Kidney (tissue), 14 donors: ENCODE results near the gene BNIP1. TPM values are rescaled to one million over a fixed set of nuclear protein-coding genes. Genes with fewer than 3 reads are reported as not detected.

Experiments used
- DNase-seq, 5 donors: peaks; one replicate each; pipeline ENCODE4 v3.0.0-alpha.2; 2013 to 2020
- FAIRE-seq: peaks from 2 replicates; lab custom pipeline; 2012; peaks lifted over from hg19 to GRCh38; lab: Jason Lieb, UNC
- H3K27ac ChIP-seq, 2 donors: one replicate each; pipeline ENCODE4 v1.7.0; 2013; ENCODE audit warnings: low read depth in 2 of 2, low read length in 2 of 2, inconsistent platforms in 1 of 2
- H3K27me3 ChIP-seq: one replicate; pipeline ENCODE4 v1.7.1; 2013; ENCODE audit warnings: low read length, inconsistent platforms; ENCODE audit not compliant: control insufficient read depth, insufficient read depth
- H3K36me3 ChIP-seq, 3 donors: one replicate each; pipeline versions ENCODE4 v1.7.0 to v1.7.1; 2013; ENCODE audit warnings: low read length in 3 of 3, control low read depth in 1 of 3, inconsistent platforms in 1 of 3; ENCODE audit not compliant: insufficient read depth in 3 of 3, control insufficient read depth in 2 of 3
- H3K4me1 ChIP-seq, 3 donors: one replicate each; pipeline versions ENCODE4 v1.7.0 to v1.7.1; 2013; ENCODE audit warnings: low read length in 3 of 3, inconsistent platforms in 1 of 3, low read depth in 1 of 3; ENCODE audit not compliant: control insufficient read depth in 2 of 3, insufficient read depth in 2 of 3
- H3K4me3 ChIP-seq, 3 donors: one replicate each; pipeline versions ENCODE4 v1.7.0 to v1.8.1; 2013; ENCODE audit warnings: low read length in 3 of 3, control low read depth in 1 of 3, inconsistent platforms in 1 of 3
- H3K9ac ChIP-seq, 3 donors: one replicate each; pipeline versions ENCODE4 v1.7.0 to v1.7.1; 2013; ENCODE audit warnings: low read length in 3 of 3, control low read depth in 1 of 3, inconsistent platforms in 1 of 3
- H3K9me3 ChIP-seq, 3 donors: one replicate each; pipeline versions ENCODE4 v1.7.0 to v1.7.1; 2013; ENCODE audit warnings: low read length in 3 of 3, control low read depth in 1 of 3, inconsistent platforms in 1 of 3; ENCODE audit not compliant: control insufficient read depth in 2 of 3, insufficient read depth in 1 of 3
- intact Hi-C: fragments of 100-400 bp; cut with DNase I; formaldehyde crosslinking; loops from one replicate; pipeline ENCODE4 v1.11.1; 2022
- polyA plus RNA-seq: library from polyadenylated mRNA; stranded (reverse); fragments of 350-450 nt; fragmentation: Illumina TruSeq; extraction: RNeasy Lipid Tissue Mini Kit (QIAGEN cat#74804); gene quantifications from one replicate; pipeline ENCODE4 v1.2.3, GENCODE V29; 2014; ENCODE audit warnings: low read depth, low replicate concordance; ENCODE audit not compliant: insufficient read depth
- total RNA-seq: library from RNA; stranded (reverse); fragmentation: NEBNext Ultra II Directional; extraction: Animal tissue kit (Norgen Biotek cat#: 25700); gene quantifications from one replicate; pipeline ENCODE4 v1.2.1, GENCODE V29; 2021
- TF ChIP-seq, protein P1 (sequence below): IDR thresholded peaks from 3 replicates; pipeline ENCODE4 v1.5.1; 2012; ENCODE audit warnings: mild to moderate bottlenecking, moderate library complexity, borderline replicate concordance; ENCODE audit not compliant: insufficient read depth; ENCODE audit errors: extremely low read depth
- donor health status: control.
- donor health status: control.
- donor health status: control.
- donor health status: control.
- donor health status: control.
- donor health status: DM: yes; HTN: yes; CAD: no.
- donor health status: Normal renal cell carcinoma (clear cell type).

Gene BNIP1
- total and polyA plus RNA-seq, 2 donors from 2014 or later: 10.2 to 28.7 TPM

DNA sequence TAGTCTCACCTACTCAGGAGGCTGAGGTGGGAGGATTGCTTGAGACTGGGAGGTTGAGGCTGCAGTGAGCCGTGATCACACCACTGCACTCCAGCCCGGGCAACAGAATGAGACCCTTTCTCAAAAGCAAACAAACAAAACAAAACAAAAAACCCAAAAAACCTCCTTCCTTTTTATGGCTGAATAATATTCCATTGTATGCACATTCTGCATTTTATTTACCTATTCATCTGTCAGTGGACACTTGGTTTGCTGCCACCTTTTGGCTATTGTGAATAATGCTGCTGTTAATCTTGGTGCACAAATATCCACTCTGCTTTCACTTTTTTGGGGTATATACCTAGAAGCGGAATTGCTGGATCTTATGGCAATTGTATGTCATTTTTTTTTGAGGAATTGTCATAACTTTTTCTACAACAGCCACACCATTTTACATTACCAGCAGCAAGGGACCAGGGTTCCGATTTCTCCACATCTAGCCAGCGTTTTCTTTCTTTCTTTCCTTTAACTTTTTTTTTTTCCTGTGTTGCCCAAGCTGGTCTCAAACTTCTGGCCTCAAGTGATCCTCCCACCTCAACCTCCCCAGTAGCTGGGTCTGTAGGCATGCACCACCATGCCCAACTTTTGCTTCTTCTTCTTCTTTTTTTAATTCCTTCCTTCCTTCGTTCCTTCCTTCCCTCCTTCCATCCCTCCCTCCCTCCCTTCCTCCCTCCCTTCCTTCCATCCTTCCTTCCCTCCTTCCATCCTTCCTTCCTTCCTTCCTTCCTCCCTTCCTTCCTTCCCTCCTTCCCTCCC lies 60.1 kb downstream of the BNIP1 start:
- intact Hi-C loops: no loop called here
- no peak overlapping the region for H3K4me3 ChIP-seq

DNA sequence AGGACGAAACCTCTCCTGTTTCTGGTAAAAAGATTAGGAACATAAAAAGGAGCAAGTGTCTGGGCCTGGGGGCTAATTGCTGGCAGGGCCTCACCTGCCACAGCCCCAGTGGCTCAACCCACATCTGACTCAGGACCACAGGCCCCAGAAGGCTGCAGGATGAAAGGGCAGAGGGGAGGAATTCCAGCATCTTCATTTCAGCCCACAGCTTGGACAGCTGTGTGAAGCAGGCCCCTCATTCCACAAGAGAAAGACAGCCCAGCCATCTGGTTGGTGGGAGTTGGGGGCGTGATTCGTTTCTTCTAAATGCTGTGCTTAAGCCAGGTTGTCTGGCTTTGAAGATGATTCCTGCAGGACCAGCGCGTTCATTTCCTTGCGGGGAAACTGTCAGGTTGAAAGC lies 61.6 kb downstream of the BNIP1 start:
- H3K4me1 ChIP-seq: no peaks in the 10 kb centered on the region
- no peaks in the 10 kb centered on the region for H3K27me3 ChIP-seq
- intact Hi-C loops: no loop called here
- TF ChIP-seq, protein P1, sequence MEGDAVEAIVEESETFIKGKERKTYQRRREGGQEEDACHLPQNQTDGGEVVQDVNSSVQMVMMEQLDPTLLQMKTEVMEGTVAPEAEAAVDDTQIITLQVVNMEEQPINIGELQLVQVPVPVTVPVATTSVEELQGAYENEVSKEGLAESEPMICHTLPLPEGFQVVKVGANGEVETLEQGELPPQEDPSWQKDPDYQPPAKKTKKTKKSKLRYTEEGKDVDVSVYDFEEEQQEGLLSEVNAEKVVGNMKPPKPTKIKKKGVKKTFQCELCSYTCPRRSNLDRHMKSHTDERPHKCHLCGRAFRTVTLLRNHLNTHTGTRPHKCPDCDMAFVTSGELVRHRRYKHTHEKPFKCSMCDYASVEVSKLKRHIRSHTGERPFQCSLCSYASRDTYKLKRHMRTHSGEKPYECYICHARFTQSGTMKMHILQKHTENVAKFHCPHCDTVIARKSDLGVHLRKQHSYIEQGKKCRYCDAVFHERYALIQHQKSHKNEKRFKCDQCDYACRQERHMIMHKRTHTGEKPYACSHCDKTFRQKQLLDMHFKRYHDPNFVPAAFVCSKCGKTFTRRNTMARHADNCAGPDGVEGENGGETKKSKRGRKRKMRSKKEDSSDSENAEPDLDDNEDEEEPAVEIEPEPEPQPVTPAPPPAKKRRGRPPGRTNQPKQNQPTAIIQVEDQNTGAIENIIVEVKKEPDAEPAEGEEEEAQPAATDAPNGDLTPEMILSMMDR: no peak
- no peaks in the 10 kb centered on the region for H3K36me3 ChIP-seq
- DNase-seq (peak in 2 of 5 donors; percentile 12 to 27), FAIRE-seq (no peak)
- H3K4me3 ChIP-seq: no peak overlapping the region
- H3K27ac ChIP-seq: no peak overlapping the region
- no peaks in the 10 kb centered on the region for H3K9me3 ChIP-seq
- no peak overlapping the region for H3K9ac ChIP-seq

More for the DNA sequence above, 60.1 kb downstream of the BNIP1 start:
- Histone ChIP-seq H3K4me1 (no peaks in the 10 kb centered on the region), H3K27ac (no peak overlapping the region), H3K9me3 (peaks cover 0 to 4% (median 4%) of the 10 kb centered on the region in 3 donors), H3K36me3 (no peaks in the 10 kb centered on the region), H3K27me3 (no peaks in the 10 kb centered on the region), H3K9ac (no peak overlapping the region)
- FAIRE-seq (peak; percentile 33), DNase-seq (peak in 1 of 5 donors; percentile 28)
- TF ChIP-seq, protein P1: peak; percentile 43

DNA sequence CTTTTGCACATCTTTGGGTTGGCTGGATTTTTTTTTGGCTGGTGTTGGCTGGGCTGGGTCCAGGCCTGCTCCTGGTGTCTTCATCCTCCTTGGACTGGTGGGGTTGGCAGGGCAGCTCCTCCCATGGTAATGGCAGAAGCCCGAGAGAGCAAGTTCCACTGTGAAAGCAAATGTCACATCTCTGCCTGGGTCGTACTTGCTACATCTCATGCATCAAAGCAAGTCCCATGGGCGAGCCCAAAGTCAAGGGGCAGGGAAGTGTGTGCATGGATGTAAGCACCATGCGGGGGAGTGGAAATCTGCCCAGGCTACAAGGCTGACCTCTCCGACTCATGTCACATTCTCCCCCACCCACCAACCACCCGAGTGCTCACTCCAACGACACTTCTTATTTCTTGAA lies 64.0 kb downstream of the BNIP1 start:
- TF ChIP-seq, protein P1: no peak
- no peak overlapping the region for H3K27ac ChIP-seq
- intact Hi-C loops: no loop called here
- no peaks in the 10 kb centered on the region for H3K27me3 ChIP-seq
- no peak overlapping the region for H3K9ac ChIP-seq
- no peaks in the 10 kb centered on the region for H3K9me3 ChIP-seq
- DNase-seq (no peak), FAIRE-seq (no peak)
- H3K4me3 ChIP-seq: no peak overlapping the region
- no peaks in the 10 kb centered on the region for H3K36me3 ChIP-seq
- no peaks in the 10 kb centered on the region for H3K4me1 ChIP-seq
